Stimulated activated CD8-positive, alpha-beta memory T cell treated with anti-CD3 and anti-CD28 coated beads, Interleukin-7, amount 100 ng/mL, for 4 hours (primary cell): ENCODE results near the gene UBE2G1.
A peak's percentile ranks its signal among the peaks of the same experiment; 100 is the strongest.
"Not testable (repeated sequence)": the region's sequence is repeated elsewhere in the genome, so short reads cannot be mapped to it uniquely, and the experiment has no call there.

ENCODE experiments used
- DNase-seq, 2 donors: peaks; one replicate each; pipeline ENCODE4 v3.0.0-alpha.2; 2020; ENCODE audit warnings: low read depth in 2 of 2

UBE2G1 gene

GRCh38 chr17:4366327-4367063 is at the start of gene UBE2G1:
TSS of gene UBE2G1 (minus strand) at chr17:4366675. CDS start at chr17:4366316, 359 bp downstream.
- peak; percentile 97 to 99 for DNase-seq

- peak; percentile 76 to 81 for DNase-seq
Observed at GRCh38 chr17:4412933-4413831, 46.7 kb upstream of the UBE2G1 start.

GRCh38 chr17:4411201-4411600 is 44.7 kb upstream of the UBE2G1 start:
- no peak for DNase-seq

- no peak for DNase-seq
Observed at GRCh38 chr17:4409659-4410058, 43.2 kb upstream of the UBE2G1 start.

- DNase-seq = no peak
Observed at GRCh38 chr17:4407851-4408250, 41.4 kb upstream of the UBE2G1 start.

- no peak for DNase-seq
Observed at GRCh38 chr17:4407216-4407615, 40.7 kb upstream of the UBE2G1 start.

- DNase-seq = no peak
Observed at GRCh38 chr17:4406386-4406785, 39.9 kb upstream of the UBE2G1 start.

- no peak for DNase-seq
Observed at GRCh38 chr17:4405699-4406098, 39.2 kb upstream of the UBE2G1 start.

- no peak for DNase-seq
Observed at GRCh38 chr17:4405038-4405669, 38.7 kb upstream of the UBE2G1 start.

GRCh38 chr17:4397840-4398239 is 31.4 kb upstream of the UBE2G1 start:
- DNase-seq = no peak

- no peak for DNase-seq
Observed at GRCh38 chr17:4395111-4395478, 28.6 kb upstream of the UBE2G1 start.

GRCh38 chr17:4394208-4395110 is 28.0 kb upstream of the UBE2G1 start:
- DNase-seq = no peak

- no peak for DNase-seq
Observed at GRCh38 chr17:4393806-4394205, 27.3 kb upstream of the UBE2G1 start.

- no peak for DNase-seq
Observed at GRCh38 chr17:4389079-4389478, 22.6 kb upstream of the UBE2G1 start.

GRCh38 chr17:4387137-4387536 is 20.7 kb upstream of the UBE2G1 start:
- DNase-seq = no peak

- DNase-seq = no peak
Observed at GRCh38 chr17:4386406-4386805, 19.9 kb upstream of the UBE2G1 start.

- no peak for DNase-seq
Observed at GRCh38 chr17:4381690-4382671, 15.5 kb upstream of the UBE2G1 start.

- no peak for DNase-seq
Observed at GRCh38 chr17:4378626-4379025, 12.2 kb upstream of the UBE2G1 start.

GRCh38 chr17:4377247-4377646 is 10.8 kb upstream of the UBE2G1 start:
- DNase-seq = not testable (repeated sequence)

GRCh38 chr17:4375796-4376440 is 9.4 kb upstream of the UBE2G1 start:
- not testable (repeated sequence) for DNase-seq
